Erythroblast (primary cell): Measurements from ENCODE around the gene EEA1.
A peak's percentile ranks its signal among the peaks of the same experiment; 100 is the strongest.

Experiments
- DNase-seq, 2 experiments: peaks; one replicate each; lab custom pipeline; 2025; lab: John Stamatoyannopoulos, UW
- GATA1 ChIP-seq: IDR thresholded peaks from 2 replicates; pipeline ENCODE4 v1.6.1; 2011; ENCODE audit warnings: low read depth, mild to moderate bottlenecking, control low read depth, low read length, moderate library complexity
- POLR2A ChIP-seq: IDR thresholded peaks from 2 replicates; pipeline ENCODE4 v1.6.1; 2011; ENCODE audit warnings: mild to moderate bottlenecking, low read length

The EEA1 gene

DNA sequence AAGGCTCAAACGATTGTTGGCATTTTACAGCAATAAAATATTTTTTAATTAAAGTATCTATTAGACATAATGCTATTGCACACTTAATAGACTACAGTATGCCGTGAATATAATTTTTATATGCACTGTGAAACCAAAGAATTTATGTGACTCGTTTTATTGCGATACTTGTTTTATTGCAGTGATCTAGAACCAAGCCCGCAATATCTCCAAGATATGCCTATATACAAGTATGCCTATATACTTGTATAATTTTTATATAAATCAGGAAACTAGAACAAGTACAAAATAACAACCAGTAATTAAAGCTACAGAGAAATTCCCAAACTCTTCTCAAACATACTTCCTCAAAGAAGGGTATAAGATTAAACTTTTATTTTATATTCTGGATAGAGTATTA lies 31.3 kb downstream of the EEA1 start:
- DNase-seq: no peak
- TF ChIP-seq GATA1: no peak
- TF ChIP-seq POLR2A: no peak

DNA sequence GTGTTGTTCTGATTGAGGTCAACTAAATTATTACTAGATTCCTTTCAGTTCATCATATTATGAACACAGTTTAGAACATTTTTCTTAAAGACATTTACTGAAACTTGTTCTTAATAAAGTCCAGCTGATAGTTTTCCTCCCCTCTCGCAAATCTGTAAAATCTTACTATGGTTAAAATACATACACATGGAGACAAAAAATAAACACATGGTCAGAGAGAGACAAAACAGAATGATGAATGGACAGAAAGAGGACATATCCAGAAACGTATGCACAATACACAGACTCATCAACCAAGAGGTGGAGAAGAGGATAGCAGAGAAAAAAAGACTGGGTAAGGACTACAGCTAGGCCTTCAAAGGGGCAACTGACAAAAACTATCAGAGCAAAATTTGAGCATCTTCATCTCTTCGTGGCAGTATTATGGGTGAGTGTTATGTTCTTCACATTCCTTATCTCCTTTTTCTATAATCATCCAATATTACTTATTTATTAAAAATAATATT lies 38.4 kb downstream of the EEA1 start:
- no peak for TF ChIP-seq POLR2A
- no peak for TF ChIP-seq GATA1
- no peak for DNase-seq

DNA sequence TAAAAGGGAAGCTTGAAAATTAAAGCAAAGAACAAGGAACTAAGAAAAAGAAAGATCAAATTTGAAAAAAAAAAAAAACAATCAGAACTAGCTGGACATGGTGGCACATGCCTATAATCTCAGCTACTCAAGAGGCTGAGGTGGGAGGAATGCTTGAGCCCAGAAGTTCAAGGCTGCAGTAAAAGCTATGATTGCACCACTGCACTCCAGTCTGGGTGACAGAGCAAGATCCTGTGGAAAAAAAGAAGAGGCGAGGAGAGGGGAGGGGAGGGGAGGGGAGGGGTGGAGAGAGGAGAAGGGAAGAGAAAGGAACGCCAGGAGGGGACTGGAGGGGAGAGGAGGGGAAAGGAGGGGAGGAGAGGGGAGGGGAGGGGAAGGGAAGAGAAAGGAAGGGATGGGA lies 43.0 kb downstream of the EEA1 start:
- DNase-seq: no peak
- TF ChIP-seq POLR2A (no peak), GATA1 (no peak)

DNA sequence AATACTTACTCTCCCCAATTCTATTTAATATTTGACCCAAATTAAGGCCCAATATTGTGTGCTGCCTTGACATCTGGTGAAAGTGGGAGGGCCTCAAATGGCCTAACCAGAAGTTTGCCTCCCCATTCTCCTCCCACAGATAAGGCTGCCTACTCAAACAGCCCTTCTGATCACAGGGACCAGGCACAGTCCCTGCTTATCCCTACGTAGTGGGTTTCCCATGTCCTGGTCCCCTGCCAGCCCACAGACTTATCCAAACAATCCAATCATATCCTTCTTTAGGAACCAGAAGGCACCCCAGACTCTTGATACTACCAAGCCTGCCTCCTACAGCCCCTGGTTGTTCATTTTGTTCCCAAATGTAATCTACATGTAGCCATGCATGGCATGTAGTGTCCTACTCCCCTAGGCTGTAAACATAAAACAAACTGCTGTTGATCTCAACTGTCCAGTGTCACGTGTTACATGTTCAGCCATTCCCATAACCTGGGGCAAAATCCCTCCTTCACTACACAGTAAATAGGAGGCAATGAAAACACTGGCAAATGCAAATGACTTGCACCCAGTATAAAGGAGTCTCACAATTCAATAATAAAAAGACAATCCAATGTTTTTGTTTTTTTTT lies 49.3 kb downstream of the EEA1 start:
- DNase-seq: peak; percentile 56 to 76
- TF ChIP-seq POLR2A: no peak
- TF ChIP-seq GATA1: no peak

DNA sequence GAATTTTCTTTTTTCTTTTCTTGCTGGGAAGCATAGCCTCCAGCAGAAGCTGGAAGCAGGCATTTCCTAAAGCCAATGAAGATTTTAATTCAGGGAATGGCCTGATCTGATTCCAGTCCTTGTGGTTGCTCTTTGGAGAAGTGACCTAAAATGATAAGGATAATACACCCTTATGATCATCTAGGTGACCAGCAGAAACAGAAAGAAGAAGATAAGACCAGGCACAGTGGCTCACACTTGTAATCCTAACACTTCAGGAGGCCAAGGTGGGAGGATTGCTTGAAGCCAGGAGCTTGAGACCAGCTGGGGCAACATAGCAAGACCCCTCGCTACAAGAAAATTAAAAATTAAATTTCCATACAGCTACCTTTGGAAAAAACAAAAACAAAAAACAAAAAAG lies 51.2 kb downstream of the EEA1 start:
- DNase-seq: peak in 1 of 2 experiments; percentile 44
- TF ChIP-seq POLR2A: no peak

DNA sequence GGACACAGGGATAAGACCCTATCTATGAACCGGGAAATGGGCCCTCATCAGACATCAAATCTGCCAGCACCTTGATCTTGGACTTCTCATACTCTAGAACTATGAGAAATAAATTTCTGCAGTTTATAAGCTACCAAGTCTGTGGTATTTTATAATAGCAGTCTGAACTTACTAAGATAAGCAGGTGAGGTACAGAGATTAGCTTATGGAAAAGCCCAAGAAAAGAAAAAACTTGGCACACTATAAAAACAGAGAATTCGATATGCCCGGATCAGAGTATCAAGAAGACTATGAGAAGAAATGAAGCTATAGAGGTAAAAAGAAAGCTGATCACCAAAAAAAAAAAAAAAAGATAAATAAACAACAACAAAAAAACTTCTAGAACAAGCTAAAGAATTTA lies 52.6 kb downstream of the EEA1 start:
- peak in 1 of 2 experiments; percentile 16 for DNase-seq
- TF ChIP-seq GATA1 (no peak), POLR2A (no peak)

DNA sequence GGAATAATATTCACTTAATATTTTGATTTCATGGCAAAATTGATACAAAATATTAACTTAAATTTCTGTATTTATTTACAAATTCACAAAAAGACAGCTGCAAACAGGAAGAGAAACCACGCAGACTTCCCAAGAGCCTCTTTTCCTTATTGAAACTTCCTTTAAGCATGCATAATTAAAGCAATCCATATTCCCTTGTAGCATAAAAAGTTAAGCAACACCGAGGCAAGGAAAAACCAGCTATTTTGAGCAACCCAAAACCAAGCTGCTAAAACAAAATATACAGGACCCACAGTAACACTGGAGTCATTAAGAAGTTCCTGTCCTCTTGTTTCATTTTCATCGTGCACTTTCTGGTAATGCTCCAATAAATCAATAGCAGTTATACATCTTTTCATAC lies 58.0 kb downstream of the EEA1 start:
- no peak for DNase-seq
- TF ChIP-seq POLR2A (no peak), GATA1 (no peak)

DNA sequence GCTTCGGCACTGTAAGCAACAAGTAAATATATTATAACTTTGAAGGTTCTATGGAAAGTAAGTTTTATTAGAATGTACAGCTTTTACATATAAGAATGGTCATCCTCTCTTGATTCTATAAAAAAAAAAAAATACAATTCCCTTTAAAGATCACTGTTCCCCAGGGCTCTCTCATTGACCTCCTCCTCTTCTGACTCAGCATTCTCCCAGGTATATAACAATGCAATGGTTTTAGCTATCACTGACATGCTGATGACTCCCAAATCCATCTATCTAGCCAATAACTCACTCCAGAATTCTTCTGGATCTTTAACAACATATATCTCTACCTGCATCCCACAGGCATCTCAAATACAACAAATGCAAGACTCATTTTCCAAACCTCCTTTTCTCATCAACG lies 62.7 kb downstream of the EEA1 start:
- DNase-seq: no peak

DNA sequence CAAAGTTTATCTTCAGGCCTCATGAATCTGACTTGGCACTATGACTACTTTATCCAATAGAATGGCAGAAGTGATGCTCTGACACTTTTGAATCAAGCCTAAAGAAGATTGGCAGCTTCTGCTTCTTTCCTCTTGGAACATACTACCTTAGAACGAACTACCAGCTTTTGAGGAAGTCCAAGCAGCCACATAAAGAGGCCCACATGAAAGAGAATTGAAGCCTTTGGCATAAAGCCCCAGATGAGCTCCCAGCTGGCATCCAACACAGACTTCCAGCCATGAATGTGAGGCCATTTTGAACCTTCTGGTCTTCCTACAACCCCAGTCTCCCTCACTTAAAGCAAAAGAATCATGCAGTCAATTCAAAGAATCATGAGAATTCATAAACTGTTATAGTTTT lies 65.8 kb downstream of the EEA1 start:
- TF ChIP-seq POLR2A (no peak), GATA1 (no peak)
- no peak for DNase-seq

More for the DNA sequence above, 62.7 kb downstream of the EEA1 start:
- TF ChIP-seq GATA1 (no peak), POLR2A (no peak)

DNA sequence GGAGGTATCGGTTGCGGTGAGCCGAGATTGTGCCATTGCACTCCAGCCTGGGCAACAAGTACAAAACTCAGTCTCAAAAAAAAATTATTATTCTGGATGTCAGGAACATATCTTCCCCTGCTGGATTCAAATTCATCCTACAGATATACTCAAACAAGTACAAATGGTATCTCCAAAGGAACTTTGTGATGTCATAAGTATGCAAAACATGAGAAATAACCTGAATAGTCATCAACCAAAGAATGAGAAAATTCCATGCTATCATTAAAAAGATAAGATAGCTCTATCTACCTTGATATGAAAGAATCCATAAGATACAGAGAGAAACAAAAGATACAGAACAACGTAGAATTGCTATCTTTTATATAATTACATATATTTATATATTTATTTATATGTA lies 67.7 kb downstream of the EEA1 start:
- no peak for TF ChIP-seq POLR2A
- TF ChIP-seq GATA1: no peak
- DNase-seq: no peak

DNA sequence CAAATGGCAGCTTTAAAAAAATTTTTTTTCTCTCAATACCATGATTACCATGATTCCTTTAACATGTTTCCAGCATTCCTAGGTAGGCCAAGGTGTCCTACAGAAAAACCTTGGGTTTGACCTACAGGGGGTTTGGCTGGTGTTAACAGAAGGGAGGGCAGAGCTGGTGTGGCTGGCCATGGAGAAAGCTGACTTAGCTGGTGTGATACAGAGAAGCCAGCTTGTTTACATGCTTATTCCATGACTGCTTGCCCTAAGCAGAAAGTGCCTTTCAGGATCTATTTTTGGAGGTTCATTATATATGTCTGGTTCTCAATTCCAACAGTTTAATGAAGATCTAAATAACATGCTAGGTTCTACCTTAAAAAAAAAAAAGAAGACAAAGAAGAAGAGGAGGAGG lies 68.6 kb downstream of the EEA1 start:
- DNase-seq: no peak
- TF ChIP-seq POLR2A (no peak), GATA1 (no peak)

DNA sequence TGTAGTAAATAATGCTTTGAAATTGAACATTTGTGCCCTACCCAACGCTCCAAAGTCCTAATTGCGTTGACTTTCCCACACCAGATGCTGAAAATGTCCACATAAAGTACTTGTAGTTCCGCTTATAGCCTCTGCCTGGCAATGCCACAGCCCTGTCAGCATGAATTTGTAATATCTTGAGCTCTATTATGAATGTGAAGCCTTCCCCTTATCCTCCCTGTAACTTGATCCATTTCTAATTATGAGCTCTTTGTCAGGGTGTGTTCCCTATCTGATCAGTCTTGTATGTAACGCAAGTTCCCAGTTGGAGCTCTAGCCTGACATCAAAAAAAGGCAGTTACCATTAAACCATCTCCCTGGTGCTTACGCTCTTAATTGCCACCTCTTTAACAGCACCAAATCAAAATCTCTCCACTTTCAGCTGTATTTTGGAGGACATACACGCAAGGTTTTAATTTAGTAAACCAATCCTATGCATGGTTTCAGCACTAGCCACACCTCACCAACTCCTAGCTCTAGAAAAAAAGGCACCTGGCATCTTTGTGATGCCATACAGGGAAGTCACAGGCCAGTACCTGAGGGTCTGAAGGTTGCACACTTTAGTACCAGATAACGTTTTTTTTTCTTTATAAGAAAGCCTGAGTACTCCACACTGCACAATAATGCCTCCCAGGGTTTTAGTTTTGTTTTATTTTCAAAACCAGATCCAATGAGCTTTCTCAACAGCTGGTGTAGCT lies 69.3 kb downstream of the EEA1 start:
- no peak for TF ChIP-seq GATA1
- no peak for TF ChIP-seq POLR2A

DNA sequence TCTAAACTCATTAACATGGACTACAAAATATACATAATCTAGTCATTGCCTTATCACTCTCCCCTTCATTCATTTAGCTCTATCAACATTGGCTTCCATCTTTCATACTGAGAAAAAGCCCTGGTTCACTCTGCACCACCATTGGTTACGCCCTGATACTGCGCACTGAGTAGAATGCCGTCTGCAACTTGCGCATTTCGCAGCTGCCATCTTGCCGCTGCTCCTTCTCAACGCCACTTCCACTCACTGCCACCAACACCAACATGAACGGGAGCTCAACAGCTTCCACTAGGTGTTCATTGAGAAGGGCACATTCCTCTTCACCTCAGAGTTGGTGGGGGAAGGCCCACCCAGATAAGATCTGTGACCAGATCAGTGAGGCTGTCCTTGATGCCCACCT lies 71.3 kb downstream of the EEA1 start:
- TF ChIP-seq POLR2A (no peak), GATA1 (no peak)
- DNase-seq: no peak

More for the DNA sequence above, 69.3 kb downstream of the EEA1 start:
- DNase-seq: no peak

DNA sequence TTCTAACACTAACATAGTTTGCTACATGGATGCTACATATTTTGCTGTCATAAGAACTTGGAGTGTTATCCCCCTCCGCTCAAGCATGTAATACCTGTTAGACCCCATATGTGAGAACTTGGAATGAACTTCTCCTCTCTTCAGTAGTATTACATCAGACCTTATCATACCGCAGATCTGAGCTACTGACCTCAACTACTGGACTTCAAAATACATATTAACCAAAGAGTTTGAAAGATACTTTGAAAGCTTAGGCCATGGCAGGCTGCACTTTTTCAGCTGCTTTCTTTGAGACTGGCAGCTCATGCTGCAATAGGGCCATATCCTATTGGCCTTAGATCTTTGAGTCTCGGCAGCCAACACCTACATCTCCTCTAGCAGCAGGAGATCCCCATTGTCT lies 74.8 kb downstream of the EEA1 start:
- DNase-seq: no peak
- TF ChIP-seq GATA1 (no peak), POLR2A (no peak)
